ENCODE results near the gene SFMBT2. TPM values are rescaled to one million over a fixed set of nuclear protein-coding genes. Genes with fewer than 3 reads are reported as not detected.

Gene SFMBT2
- total and polyA plus RNA-seq, 2 of the 4 experiments (the other 2 are of a cell fraction) = 0.70 to 1.3 TPM

- no peak for ATAC-seq (ENCODE audit: low read depth)
- BruUV-seq (replicated peaks) = no TSS peak
Observed at GRCh38 chr10:7426349-7426748, 15.5 kb upstream of the SFMBT2 start.

More at GRCh38 chr10:7426349-7426748, 15.5 kb upstream of the SFMBT2 start:
- Histone ChIP-seq H2AK9ac (replicated peaks; ENCODE audit: low read depth, low read length, poor library complexity) (no peak overlapping the region), H3K9me3 (ENCODE audit: control insufficient read depth, insufficient read depth, low read length) (no peaks in the 10 kb centered on the region), H3K4me1 (ENCODE audit: control insufficient read depth, insufficient read depth, low read length) (no peaks in the 10 kb centered on the region), H2AK5ac (ENCODE audit: low read depth, low read length) (no peak overlapping the region), H2BK20ac (ENCODE audit: low read depth, low read length) (no peak overlapping the region), H3K9me1 (ENCODE audit: insufficient read depth, low read length) (no peaks in the 10 kb centered on the region), H2AFZ (replicated peaks; ENCODE audit: low read length, poor library complexity) (no peak overlapping the region), H3K23ac (ENCODE audit: low read depth, low read length) (no peak overlapping the region), H2BK120ac (ENCODE audit: low read depth, low read length) (no peak overlapping the region), H3K56ac (ENCODE audit: extremely low read depth, insufficient read depth, low read length) (no peak overlapping the region), H3K4me3 (ENCODE audit: insufficient read depth, low read depth, low read length) (no peak overlapping the region), H3K79me1 (ENCODE audit: low read depth in 1 of 2, low read length in 2 of 2) (no peaks in the 10 kb centered on the region), H2BK5ac (ENCODE audit: low read depth, low read length, poor library complexity, severe bottlenecking) (no peak overlapping the region), H3K27ac (ENCODE audit: insufficient read depth, low read length) (no peak overlapping the region), H2BK15ac (ENCODE audit: low read depth, low read length) (no peak overlapping the region), H4K20me1 (ENCODE audit: insufficient read depth, low read length) (no peaks in the 10 kb centered on the region), H3K4ac (ENCODE audit: low read depth, low read length) (no peak overlapping the region), H3K9ac (ENCODE audit: low read depth, low read length) (no peak overlapping the region), H3K36me3 (ENCODE audit: control insufficient read depth, insufficient read depth, low read length) (no peaks in the 10 kb centered on the region), H3K4me2 (ENCODE audit: low read depth, low read length) (no peak overlapping the region), H3K27me3 (ENCODE audit: control insufficient read depth, insufficient read depth, low read length) (no peaks in the 10 kb centered on the region; the same call in 1 of the 2 replicates), H4K91ac (ENCODE audit: insufficient read depth, low read depth, low read length) (no peak overlapping the region), H4K8ac (ENCODE audit: low read depth in 2 of 2, low read length in 2 of 2) (no peak overlapping the region), H4K5ac (ENCODE audit: low read depth, low read length) (no peak overlapping the region), H3K14ac (replicated peaks; ENCODE audit: low read depth, low read length) (no peak overlapping the region), H3K18ac (ENCODE audit: low read depth, low read length) (no peak overlapping the region)
- ChIA-PET POLR2A (ENCODE audit: unreplicated experiment) (no interaction called here), CTCF (no interaction called here)
- intact Hi-C loops (cut with micrococcal nuclease) = no loop called here
- dilution Hi-C loops (cut with HindIII; ENCODE audit: low sequenced_read_pairs, unreplicated experiment) = no loop called here
- in situ Hi-C loops (cut with MboI; ENCODE audit: low sequenced_read_pairs) = no loop called here
- DNase-seq = no peak
- no peak for TF ChIP-seq FOS (IDR thresholded peaks at IDR 0.05; ENCODE audit: low read depth, low read length)
- no peak for TF ChIP-seq CEBPB (IDR thresholded peaks at IDR 0.05; ENCODE audit: low read depth, low read length)
- no peak for TF ChIP-seq POLR2A (IDR thresholded peaks at IDR 0.05; ENCODE audit: low read depth, low read length)
- TF ChIP-seq RFX5 (IDR thresholded peaks at IDR 0.05; ENCODE audit: low read depth, low read length) = no peak
- no peak for TF ChIP-seq CTCF (conservative IDR thresholded peaks at IDR 0.05; ENCODE audit: low read depth, low read length)
- no peak for TF ChIP-seq BHLHE40 (IDR thresholded peaks at IDR 0.05; ENCODE audit: low read depth, low read length)
- no CpG with 5 or more reads among the region's 4 CpGs for WGBS, 2 experiments (ENCODE audit: extremely low coverage in 2 of 2, insufficient read length in 1 of 2)

Data from IMR-90 (cell line).